ENCODE data around the gene ABTB1. TPM values are rescaled to one million over a fixed set of nuclear protein-coding genes. Genes with fewer than 3 reads are reported as not detected.

The ABTB1 gene
- total RNA-seq, 1 experiment from 2014 or later, result 6.9 TPM

DNA sequence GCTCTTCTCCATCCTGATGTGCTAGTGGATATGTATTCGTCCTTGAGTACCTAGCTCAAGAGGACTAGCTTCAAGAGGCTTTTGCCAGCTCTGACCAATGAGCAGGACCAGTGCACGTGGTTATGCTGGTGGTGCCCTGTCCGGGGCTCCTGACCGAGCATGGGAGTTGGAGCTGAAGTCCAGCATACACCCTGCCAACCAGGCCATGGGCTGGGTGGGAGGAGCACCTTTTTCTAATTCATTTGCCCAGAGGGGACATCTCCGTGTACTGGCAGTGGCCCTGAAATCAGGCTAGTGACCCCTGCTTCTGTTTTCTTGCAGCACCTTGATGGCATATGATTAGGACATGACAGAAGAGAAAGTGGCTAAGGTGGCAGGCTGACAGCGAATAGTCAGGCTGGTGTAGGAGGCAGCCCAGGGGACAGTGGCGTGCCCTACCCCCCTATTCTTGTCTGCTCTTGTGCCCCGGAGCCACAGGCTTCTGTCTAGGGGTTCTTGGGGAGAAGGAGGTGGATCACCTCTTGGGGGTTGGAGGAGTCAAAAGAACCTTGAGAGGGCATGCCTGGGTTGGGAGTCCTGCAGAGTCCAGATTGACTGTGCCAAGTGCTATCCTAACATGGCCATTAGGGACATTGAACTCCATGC, 27.3 kb upstream of the ABTB1 start:
- H3K27ac ChIP-seq (ENCODE audit: low read length), result no peak overlapping the region
- H3K4me1 ChIP-seq (ENCODE audit: control insufficient read depth, insufficient read depth, low read length), result no peaks in the 10 kb centered on the region
- no peaks in the 10 kb centered on the region for H3K36me3 ChIP-seq (ENCODE audit: control insufficient read depth, insufficient read depth, low read length)
- no peak for DNase-seq (ENCODE audit: low read depth, low spot score)
- no peak for ATAC-seq
- no TSS peak for BruUV-seq (replicated peaks)
- no peaks in the 10 kb centered on the region for H3K9me3 ChIP-seq (ENCODE audit: control insufficient read depth, insufficient read depth, low read depth, low read length)
- H3K4me3 ChIP-seq (ENCODE audit: low read depth in 2 of 2, low read length in 2 of 2), result no peak overlapping the region
- TF ChIP-seq, protein P1, sequence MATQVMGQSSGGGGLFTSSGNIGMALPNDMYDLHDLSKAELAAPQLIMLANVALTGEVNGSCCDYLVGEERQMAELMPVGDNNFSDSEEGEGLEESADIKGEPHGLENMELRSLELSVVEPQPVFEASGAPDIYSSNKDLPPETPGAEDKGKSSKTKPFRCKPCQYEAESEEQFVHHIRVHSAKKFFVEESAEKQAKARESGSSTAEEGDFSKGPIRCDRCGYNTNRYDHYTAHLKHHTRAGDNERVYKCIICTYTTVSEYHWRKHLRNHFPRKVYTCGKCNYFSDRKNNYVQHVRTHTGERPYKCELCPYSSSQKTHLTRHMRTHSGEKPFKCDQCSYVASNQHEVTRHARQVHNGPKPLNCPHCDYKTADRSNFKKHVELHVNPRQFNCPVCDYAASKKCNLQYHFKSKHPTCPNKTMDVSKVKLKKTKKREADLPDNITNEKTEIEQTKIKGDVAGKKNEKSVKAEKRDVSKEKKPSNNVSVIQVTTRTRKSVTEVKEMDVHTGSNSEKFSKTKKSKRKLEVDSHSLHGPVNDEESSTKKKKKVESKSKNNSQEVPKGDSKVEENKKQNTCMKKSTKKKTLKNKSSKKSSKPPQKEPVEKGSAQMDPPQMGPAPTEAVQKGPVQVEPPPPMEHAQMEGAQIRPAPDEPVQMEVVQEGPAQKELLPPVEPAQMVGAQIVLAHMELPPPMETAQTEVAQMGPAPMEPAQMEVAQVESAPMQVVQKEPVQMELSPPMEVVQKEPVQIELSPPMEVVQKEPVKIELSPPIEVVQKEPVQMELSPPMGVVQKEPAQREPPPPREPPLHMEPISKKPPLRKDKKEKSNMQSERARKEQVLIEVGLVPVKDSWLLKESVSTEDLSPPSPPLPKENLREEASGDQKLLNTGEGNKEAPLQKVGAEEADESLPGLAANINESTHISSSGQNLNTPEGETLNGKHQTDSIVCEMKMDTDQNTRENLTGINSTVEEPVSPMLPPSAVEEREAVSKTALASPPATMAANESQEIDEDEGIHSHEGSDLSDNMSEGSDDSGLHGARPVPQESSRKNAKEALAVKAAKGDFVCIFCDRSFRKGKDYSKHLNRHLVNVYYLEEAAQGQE (IDR thresholded peaks at IDR 0.05; ENCODE audit: insufficient read depth in 1 of 2, low read depth in 2 of 2, low read length in 1 of 2), result no peak
- TF ChIP-seq, protein P2, sequence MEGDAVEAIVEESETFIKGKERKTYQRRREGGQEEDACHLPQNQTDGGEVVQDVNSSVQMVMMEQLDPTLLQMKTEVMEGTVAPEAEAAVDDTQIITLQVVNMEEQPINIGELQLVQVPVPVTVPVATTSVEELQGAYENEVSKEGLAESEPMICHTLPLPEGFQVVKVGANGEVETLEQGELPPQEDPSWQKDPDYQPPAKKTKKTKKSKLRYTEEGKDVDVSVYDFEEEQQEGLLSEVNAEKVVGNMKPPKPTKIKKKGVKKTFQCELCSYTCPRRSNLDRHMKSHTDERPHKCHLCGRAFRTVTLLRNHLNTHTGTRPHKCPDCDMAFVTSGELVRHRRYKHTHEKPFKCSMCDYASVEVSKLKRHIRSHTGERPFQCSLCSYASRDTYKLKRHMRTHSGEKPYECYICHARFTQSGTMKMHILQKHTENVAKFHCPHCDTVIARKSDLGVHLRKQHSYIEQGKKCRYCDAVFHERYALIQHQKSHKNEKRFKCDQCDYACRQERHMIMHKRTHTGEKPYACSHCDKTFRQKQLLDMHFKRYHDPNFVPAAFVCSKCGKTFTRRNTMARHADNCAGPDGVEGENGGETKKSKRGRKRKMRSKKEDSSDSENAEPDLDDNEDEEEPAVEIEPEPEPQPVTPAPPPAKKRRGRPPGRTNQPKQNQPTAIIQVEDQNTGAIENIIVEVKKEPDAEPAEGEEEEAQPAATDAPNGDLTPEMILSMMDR (IDR thresholded peaks at IDR 0.05), result no peak
- TF ChIP-seq SIN3A (IDR thresholded peaks at IDR 0.05; ENCODE audit: borderline replicate concordance, insufficient read depth, low read depth, low read length) (no peak), POLR2AphosphoS5 (IDR thresholded peaks at IDR 0.05; ENCODE audit: low read depth, low read length) (no peak), TCF7L2 (IDR thresholded peaks at IDR 0.05; ENCODE audit: low read depth, low read length) (no peak)
- in situ Hi-C loops (cut with HindIII; ENCODE audit: low pct_unique_long_range_greater_than_20kb, low sequenced_read_pairs), result no loop called here
- ChIA-PET POLR2A (interaction anchor here (0.7 kb wide), 1 partner anchor 386 kb away, joined by 3 read pairs; no protein-coding TSS in a partner anchor), CTCF (no interaction called here)
- intact Hi-C loops (cut with micrococcal nuclease; ENCODE audit: unreplicated experiment), result no loop called here
- no peaks in the 10 kb centered on the region for H3K27me3 ChIP-seq (ENCODE audit: control insufficient read depth, insufficient read depth, low read length)

DNA sequence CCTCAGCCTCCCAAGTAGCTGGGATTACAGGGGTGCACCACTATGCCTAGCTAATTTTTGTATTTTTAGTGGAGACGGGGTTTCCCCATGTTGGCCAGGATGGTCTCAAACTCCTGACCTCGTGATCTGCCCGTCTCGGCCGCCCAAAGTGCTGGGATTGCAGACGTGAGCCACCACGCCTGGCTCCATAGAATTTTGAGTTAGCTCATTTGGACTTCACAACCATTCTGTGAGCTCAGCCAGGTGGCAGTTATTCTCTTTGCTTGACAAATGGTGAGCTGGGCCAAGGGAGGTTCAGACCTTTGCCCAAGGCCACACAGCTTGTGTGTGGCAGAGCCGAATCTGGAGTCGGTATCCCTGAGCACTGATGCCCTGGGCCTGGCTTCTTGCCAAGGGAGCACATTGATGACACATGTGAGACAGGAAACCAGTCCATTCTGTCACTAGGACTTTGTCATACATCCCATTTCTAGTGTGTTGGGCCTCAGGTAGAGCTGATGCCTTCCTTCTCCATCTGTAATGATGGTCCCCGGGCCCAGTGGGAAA, 26.2 kb upstream of the ABTB1 start:
- CTCF ChIA-PET, result no interaction called here
- POLR2A ChIA-PET, result interaction anchor here (0.5 to 0.7 kb wide), 3 partner anchors 22 to 1154 kb away, joined by 3 to 7 read pairs (median 3); no protein-coding TSS in a partner anchor

More for the DNA sequence above, 26.2 kb upstream of the ABTB1 start:
- intact Hi-C loops (cut with micrococcal nuclease; ENCODE audit: unreplicated experiment), result no loop called here
- no peak for ATAC-seq
- no peak for TF ChIP-seq SIN3A (IDR thresholded peaks at IDR 0.05; ENCODE audit: borderline replicate concordance, insufficient read depth, low read depth, low read length)
- TF ChIP-seq, protein P2 (IDR thresholded peaks at IDR 0.05), result no peak
- no peak for TF ChIP-seq TCF7L2 (IDR thresholded peaks at IDR 0.05; ENCODE audit: low read depth, low read length)
- no peak for TF ChIP-seq POLR2AphosphoS5 (IDR thresholded peaks at IDR 0.05; ENCODE audit: low read depth, low read length)
- TF ChIP-seq, protein P1 (IDR thresholded peaks at IDR 0.05; ENCODE audit: insufficient read depth in 1 of 2, low read depth in 2 of 2, low read length in 1 of 2), result no peak
- in situ Hi-C loops (cut with HindIII; ENCODE audit: low pct_unique_long_range_greater_than_20kb, low sequenced_read_pairs), result no loop called here
- Histone ChIP-seq H3K27me3 (ENCODE audit: control insufficient read depth, insufficient read depth, low read length) (no peaks in the 10 kb centered on the region), H3K36me3 (ENCODE audit: control insufficient read depth, insufficient read depth, low read length) (no peaks in the 10 kb centered on the region), H3K27ac (ENCODE audit: low read length) (no peak overlapping the region), H3K4me1 (ENCODE audit: control insufficient read depth, insufficient read depth, low read length) (no peaks in the 10 kb centered on the region), H3K9me3 (ENCODE audit: control insufficient read depth, insufficient read depth, low read depth, low read length) (no peaks in the 10 kb centered on the region), H3K4me3 (ENCODE audit: low read depth in 2 of 2, low read length in 2 of 2) (no peak overlapping the region)
- no peak for DNase-seq (ENCODE audit: low read depth, low spot score)
- no TSS peak for BruUV-seq (replicated peaks)

All from Panc1 (cell line).